PC-3 (cell line): ENCODE results near the gene HEPHL1. TPM values are rescaled to one million over a fixed set of nuclear protein-coding genes. Genes with fewer than 3 reads are reported as not detected.

Experiments
- ATAC-seq: fragments of 200-7000 bp; cut with Tn5 transposase; 2 replicates; pipeline ENCODE4 v1.9.1; 2020; ENCODE audit warnings: mild to moderate bottlenecking, moderate library complexity
- BruUV-seq: library from RNA; stranded (reverse); fragments of 400-500 nt; replicated peaks from 2 replicates; lab custom pipeline; 2021; lab: Mats Ljungman, UMichigan
- CTCF ChIA-PET: fragments of 300-600 bp; sonication (Branson Sonifier 250); formaldehyde crosslinking; loops from one replicate; lab custom pipeline; 2022; ENCODE audit warnings: antibody characterized with exemption; lab: Charles Lee
- POLR2A ChIA-PET: fragments of 300-600 bp; sonication (Branson Sonifier 250); formaldehyde crosslinking; loops from one replicate; lab custom pipeline; 2022; ENCODE audit warnings: antibody characterized with exemption; ENCODE audit not compliant: unreplicated experiment; lab: Charles Lee
- DNase-seq: peaks from one replicate; pipeline ENCODE4 v3.0.0-alpha.2; 2015
- H2AFZ ChIP-seq: fragments of 300-600 bp; sonication (generic); 2 replicates; pipeline ENCODE4 v1.6.0; 2016; ENCODE audit warnings: antibody characterized with exemption, low read length
- H3F3A ChIP-seq: fragments of 300-600 bp; sonication (generic); one replicate; pipeline ENCODE4 v1.6.0; 2017; ENCODE audit warnings: antibody characterized with exemption, low read length, control low read depth, mild to moderate bottlenecking; ENCODE audit not compliant: unreplicated experiment
- H3K27ac ChIP-seq: fragments of 300-600 bp; sonication (generic); 2 replicates; pipeline ENCODE4 v1.5.1; 2016; ENCODE audit warnings: mild to moderate bottlenecking, low read length
- H3K27me3 ChIP-seq: fragments of 300-600 bp; sonication (generic); 2 replicates; pipeline ENCODE4 v1.6.1; 2016; ENCODE audit warnings: low read length, mixed read lengths
- H3K36me3 ChIP-seq: fragments of 300-600 bp; sonication (generic); 2 replicates; pipeline ENCODE4 v1.6.1; 2016; ENCODE audit warnings: low read depth, mixed run types, low read length, mixed read lengths
- H3K4me1 ChIP-seq: fragments of 300-600 bp; sonication (generic); 2 replicates; pipeline ENCODE4 v1.5.1; 2016; ENCODE audit warnings: low read length; ENCODE audit not compliant: insufficient read depth
- H3K4me2 ChIP-seq: fragments of 300-600 bp; sonication (generic); 2 replicates; pipeline ENCODE4 v1.6.0; 2016; ENCODE audit warnings: low read length
- H3K4me3 ChIP-seq: fragments of 300-600 bp; sonication (generic); 2 replicates; pipeline ENCODE4 v1.5.1; 2016; ENCODE audit warnings: mild to moderate bottlenecking, low read length, mixed read lengths
- H3K79me2 ChIP-seq: fragments of 300-600 bp; sonication (generic); 2 replicates; pipeline ENCODE4 v1.6.1; 2017; ENCODE audit warnings: low read length, mixed read lengths
- H3K9ac ChIP-seq: fragments of 300-600 bp; sonication (generic); 2 replicates; pipeline ENCODE4 v1.6.0; 2016; ENCODE audit warnings: mild to moderate bottlenecking, low read length
- H3K9me2 ChIP-seq: fragments of 300-600 bp; sonication (generic); replicated peaks from 2 replicates; pipeline ENCODE4 v1.6.1; 2016; ENCODE audit warnings: mixed run types, low read length, mixed read lengths
- H3K9me3 ChIP-seq: fragments of 300-600 bp; sonication (generic); 2 replicates; pipeline ENCODE4 v1.6.1; 2016; ENCODE audit warnings: low read length, mixed read lengths
- H4K20me1 ChIP-seq: fragments of 300-600 bp; sonication (generic); 2 replicates; pipeline ENCODE4 v1.6.1; 2016; ENCODE audit warnings: low read length, mixed read lengths
- CTCF ChIP-seq: fragments of 300-600 bp; sonication (generic); conservative IDR thresholded peaks from 2 replicates; pipeline ENCODE4 v1.5.1; 2017; ENCODE audit warnings: antibody characterized with exemption, low read depth, mild to moderate bottlenecking, low read length
- EZH2 ChIP-seq: fragments of 300-600 bp; sonication (generic); IDR thresholded peaks from one replicate; pipeline ENCODE4 v1.6.1; 2017; ENCODE audit warnings: antibody characterized with exemption, mild to moderate bottlenecking, low read length; ENCODE audit not compliant: unreplicated experiment
- EZH2phosphoT487 ChIP-seq: fragments of 300-600 bp; sonication (generic); IDR thresholded peaks from 2 replicates; pipeline ENCODE4 v1.6.1; 2018; ENCODE audit warnings: mild to moderate bottlenecking, antibody characterized with exemption, low read length, borderline replicate concordance
- intact Hi-C: fragments of 100-400 bp; cut with micrococcal nuclease; formaldehyde crosslinking; loops from 2 replicates; pipeline ENCODE4 v1.9.0; 2023
- total RNA-seq: library from RNA; depleted of rRNA; stranded (reverse); fragments of >200 nt; gene quantifications from 2 replicates; pipeline ENCODE4 v1.2.3, GENCODE V29; 2014

Gene HEPHL1
- total RNA-seq, 1 experiment from 2014 or later, result 4.4 TPM

- Histone ChIP-seq H2AFZ (no peak overlapping the region), H3F3A (peaks cover 3% of the 10 kb centered on the region), H3K36me3 (no peaks in the 10 kb centered on the region), H3K4me2 (peak overlapping the region; percentile 92), H3K9ac (peak overlapping the region; percentile 96), H3K9me2 (no peaks in the 10 kb centered on the region), H3K4me1 (peaks cover 71% of the 10 kb centered on the region), H3K79me2 (peaks cover 85% of the 10 kb centered on the region), H3K4me3 (peak overlapping the region; percentile 94), H4K20me1 (peaks cover 54% of the 10 kb centered on the region), H3K27me3 (no peaks in the 10 kb centered on the region), H3K27ac (peak overlapping the region; percentile 91), H3K9me3 (no peaks in the 10 kb centered on the region)
- CTCF ChIA-PET, result no interaction called here
- DNase-seq (peak; percentile 41), ATAC-seq (no peak)
- intact Hi-C loops, result loop anchor here (5.0 kb wide), 1 partner anchor 193 kb away; no protein-coding TSS in a partner anchor
- BruUV-seq, result no TSS peak
- POLR2A ChIA-PET, result no interaction called here
- no peak for TF ChIP-seq EZH2
- no peak for TF ChIP-seq CTCF
- no peak for TF ChIP-seq EZH2phosphoT487
Observed at GRCh38 chr11:94130298-94131046, 109.3 kb downstream of the HEPHL1 start.

- no peak for TF ChIP-seq CTCF
- no peak for TF ChIP-seq EZH2
- no peak for TF ChIP-seq EZH2phosphoT487
- H3F3A ChIP-seq, result peaks cover 8% of the 10 kb centered on the region
- H3K79me2 ChIP-seq, result peaks cover 91% of the 10 kb centered on the region
- H3K27me3 ChIP-seq, result no peaks in the 10 kb centered on the region
- no peak overlapping the region for H3K9ac ChIP-seq
- ATAC-seq (no peak), DNase-seq (no peak)
- H4K20me1 ChIP-seq, result peaks cover 58% of the 10 kb centered on the region
- peak overlapping the region; percentile 1; the same call in 1 of the 2 replicates for H3K27ac ChIP-seq
- ChIA-PET CTCF (no interaction called here), POLR2A (no interaction called here)
- no TSS peak for BruUV-seq
- no peaks in the 10 kb centered on the region for H3K9me2 ChIP-seq
- H3K4me2 ChIP-seq, result peak overlapping the region; percentile 92
- H3K4me1 ChIP-seq, result peaks cover 78% of the 10 kb centered on the region
- H3K9me3 ChIP-seq, result no peaks in the 10 kb centered on the region
- H3K36me3 ChIP-seq, result no peaks in the 10 kb centered on the region
- H2AFZ ChIP-seq, result no peak overlapping the region
- intact Hi-C loops, result loop anchor here (5.0 kb wide), 1 partner anchor 194 kb away; no protein-coding TSS in a partner anchor
- peak overlapping the region; percentile 94 for H3K4me3 ChIP-seq
Observed at GRCh38 chr11:94131047-94131717, 110.0 kb downstream of the HEPHL1 start.
